ENCODE results near the gene NCK2. TPM values are rescaled to one million over a fixed set of nuclear protein-coding genes. Genes with fewer than 3 reads are reported as not detected.

Gene NCK2
- polyA plus RNA-seq, 3 donors from 2014 or later, result 10.7 to 22.1 (median 16.2) TPM

DNA sequence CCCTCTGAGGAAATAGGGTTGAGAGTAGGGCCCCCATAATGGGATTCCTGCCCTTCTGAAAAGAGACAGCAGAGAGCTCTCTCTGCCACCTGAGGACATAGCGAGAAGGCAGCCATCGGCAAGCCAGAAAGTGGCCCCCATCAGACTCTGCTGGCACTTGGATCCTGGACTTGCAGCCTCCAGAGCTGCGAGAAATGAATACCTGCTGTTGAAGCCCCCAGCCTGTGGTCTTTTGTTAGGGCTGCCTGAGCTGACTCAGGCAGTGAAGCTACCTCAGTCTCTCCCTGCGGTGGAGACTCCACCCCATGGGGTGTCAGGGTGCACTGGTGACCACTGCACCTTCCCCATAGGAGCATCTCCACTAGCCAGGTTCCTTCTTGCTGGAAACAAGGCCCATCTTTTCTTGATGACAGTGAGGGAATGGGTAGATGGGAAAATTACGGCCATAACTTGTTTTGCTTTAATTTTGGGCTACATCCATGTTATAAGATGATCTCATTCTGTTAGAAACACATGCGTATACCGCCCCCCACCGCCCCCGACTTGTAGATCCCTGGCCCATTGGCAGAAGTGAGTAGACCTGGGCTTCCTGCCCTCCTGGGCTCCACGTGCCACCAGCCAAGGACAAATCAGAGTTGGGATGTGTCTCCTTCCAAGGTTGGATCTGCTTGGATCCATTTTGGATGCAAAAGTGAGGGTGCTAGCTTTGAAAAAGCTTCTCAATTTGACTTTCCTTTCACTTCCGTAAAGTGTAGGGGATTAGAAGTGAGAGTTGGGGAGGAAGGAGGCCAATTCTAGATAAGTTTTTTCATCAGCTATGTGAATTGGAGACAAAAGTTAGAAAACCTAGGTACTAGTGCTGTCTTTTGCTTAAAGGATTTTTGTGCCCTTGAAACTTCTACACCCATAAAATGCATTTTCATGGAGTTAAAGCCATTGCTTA is 42.9 kb downstream of the NCK2 start:
- Mint-ChIP-seq H3K27me3 (ENCODE audit: low read depth in 3 of 3) (peaks cover 0 to 2% (median 1%) of the 10 kb centered on the region in 3 donors), H3K4me3 (peak overlapping the region in 2 of 5 donors; percentile 39 to 47), H3K27ac (peak overlapping the region; percentile 24 to 87 (median 56)), H3K4me1 (peaks cover 82 to 90% of the 10 kb centered on the region in 2 donors), H3K36me3 (no peaks in the 10 kb centered on the region), H3K9me3 (no peaks in the 10 kb centered on the region)
- no peak for DNase-seq

DNA sequence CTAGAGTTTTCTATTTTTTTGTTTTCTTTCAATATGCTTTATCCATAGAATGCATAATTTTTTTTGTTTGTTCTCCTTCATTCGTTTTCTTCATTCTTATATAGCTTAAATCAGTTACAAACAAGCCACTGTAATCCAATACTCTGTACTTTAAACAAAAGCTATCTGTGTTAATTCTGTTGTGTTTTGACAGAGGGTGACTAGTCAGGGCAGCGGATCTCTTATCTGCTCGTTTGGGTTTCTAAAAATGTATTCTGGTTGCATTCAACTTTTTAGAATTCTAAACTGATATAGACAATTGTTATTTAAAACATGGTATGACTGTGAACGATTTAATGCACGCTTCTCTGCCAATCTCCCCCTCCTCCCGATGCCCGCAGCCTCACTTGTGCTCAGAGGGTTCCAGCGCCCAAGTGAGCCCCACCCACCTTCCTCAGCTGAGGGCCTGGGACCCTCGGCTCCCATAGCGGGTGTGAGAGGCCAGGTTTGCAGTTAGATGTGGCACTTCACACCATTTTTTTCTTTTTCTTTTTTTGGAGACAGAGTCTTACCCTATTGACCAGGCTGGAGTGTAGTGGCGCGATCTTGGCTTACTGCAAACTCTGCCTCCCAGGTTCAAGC is 44.1 kb downstream of the NCK2 start:
- Mint-ChIP-seq H3K36me3 (no peaks in the 10 kb centered on the region), H3K4me3 (peak overlapping the region in 2 of 5 donors; percentile 50 to 65), H3K27me3 (ENCODE audit: low read depth in 3 of 3) (peaks cover 0 to 2% (median 1%) of the 10 kb centered on the region in 3 donors), H3K4me1 (peaks cover 89 to 93% of the 10 kb centered on the region in 2 donors), H3K27ac (peak overlapping the region; percentile 13 to 86 (median 63)), H3K9me3 (no peaks in the 10 kb centered on the region)
- no peak for DNase-seq

DNA sequence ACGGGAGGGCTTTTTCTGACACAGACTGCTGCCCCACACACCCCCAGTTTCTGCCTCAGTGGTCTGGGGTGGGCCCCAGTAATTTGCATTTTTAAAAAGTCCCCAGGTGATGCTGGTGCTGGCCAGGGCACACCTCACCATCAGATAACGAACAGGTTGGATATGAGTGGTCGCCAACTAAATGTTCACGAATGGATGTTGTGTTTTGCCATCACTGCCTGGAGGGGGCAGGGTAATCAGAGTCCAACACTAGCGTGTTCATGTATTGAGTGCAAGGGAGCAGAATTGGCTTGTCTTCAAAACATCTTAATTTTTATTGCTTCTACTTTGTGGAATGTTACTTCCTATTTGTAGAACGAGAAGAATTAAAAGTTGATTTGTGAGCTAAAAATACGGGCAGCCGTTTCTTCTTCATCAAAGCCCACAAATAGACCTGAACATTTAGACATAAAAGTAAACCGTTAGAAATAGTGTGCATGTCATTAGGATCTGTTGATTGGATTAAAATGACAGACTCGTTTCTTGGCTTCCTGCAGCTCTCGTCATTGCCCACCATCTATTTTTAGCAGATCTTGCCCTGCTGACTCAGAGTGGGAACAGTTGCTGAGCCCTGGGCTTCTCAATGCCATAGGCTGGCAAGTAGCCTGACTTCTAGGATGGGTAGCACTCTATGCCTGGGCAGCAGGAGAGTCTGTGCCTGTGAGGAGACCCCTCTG is 45.2 kb downstream of the NCK2 start:
- peak overlapping the region; percentile 49 to 86 (median 74) for H3K27ac Mint-ChIP-seq
- H3K36me3 Mint-ChIP-seq, result no peaks in the 10 kb centered on the region
- peaks cover 88 to 92% of the 10 kb centered on the region in 2 donors for H3K4me1 Mint-ChIP-seq
- no peaks in the 10 kb centered on the region for H3K9me3 Mint-ChIP-seq
- peak in 1 of 3 donors; percentile 38 for DNase-seq
- H3K4me3 Mint-ChIP-seq, result peak overlapping the region; percentile 27 to 65 (median 50)
- peaks cover 0 to 1% (median 0%) of the 10 kb centered on the region in 3 donors for H3K27me3 Mint-ChIP-seq (ENCODE audit: low read depth in 3 of 3)

DNA sequence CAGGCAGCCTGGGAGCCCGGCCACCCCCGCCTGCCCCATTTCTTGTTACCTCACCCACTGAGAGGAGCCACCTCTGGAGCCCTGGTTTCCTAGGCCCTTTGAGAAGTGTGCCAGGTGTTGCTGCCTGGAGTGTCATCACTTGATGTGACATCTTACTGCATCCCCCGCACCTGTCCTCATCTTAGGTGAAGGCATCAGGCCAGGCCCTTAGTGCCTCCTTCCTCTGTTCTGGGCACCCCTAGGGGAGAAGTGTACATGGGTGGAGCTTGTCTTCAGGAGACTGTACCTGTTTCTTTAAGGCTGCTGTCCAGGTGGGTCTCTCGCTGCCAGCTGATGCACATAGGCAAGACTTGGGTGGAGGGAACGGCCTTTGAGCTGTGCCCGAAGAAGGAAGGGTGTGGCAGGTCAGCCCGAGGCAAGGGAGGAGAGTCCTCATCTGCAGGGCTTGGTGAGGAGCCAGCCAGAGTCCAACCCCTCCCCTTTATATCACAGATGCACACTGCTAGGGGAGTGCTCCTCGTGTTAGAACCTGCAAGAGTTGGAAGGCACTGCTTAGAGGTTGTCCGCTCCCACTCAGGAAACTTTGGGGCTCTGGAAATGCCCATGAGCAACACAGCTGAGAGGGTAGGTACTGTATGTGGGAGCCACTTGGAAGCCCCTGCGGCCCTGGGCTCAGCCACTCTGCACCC is 45.9 kb downstream of the NCK2 start:
- peak overlapping the region; percentile 49 to 86 (median 73) for H3K27ac Mint-ChIP-seq
- no peaks in the 10 kb centered on the region for H3K9me3 Mint-ChIP-seq
- DNase-seq, result no peak
- H3K4me3 Mint-ChIP-seq, result peak overlapping the region in 4 of 5 donors; percentile 42 to 68 (median 62)
- H3K36me3 Mint-ChIP-seq, result no peaks in the 10 kb centered on the region
- peaks cover 0 to 1% (median 0%) of the 10 kb centered on the region in 3 donors for H3K27me3 Mint-ChIP-seq (ENCODE audit: low read depth in 3 of 3)
- H3K4me1 Mint-ChIP-seq, result peaks cover 91 to 96% of the 10 kb centered on the region in 2 donors

DNA sequence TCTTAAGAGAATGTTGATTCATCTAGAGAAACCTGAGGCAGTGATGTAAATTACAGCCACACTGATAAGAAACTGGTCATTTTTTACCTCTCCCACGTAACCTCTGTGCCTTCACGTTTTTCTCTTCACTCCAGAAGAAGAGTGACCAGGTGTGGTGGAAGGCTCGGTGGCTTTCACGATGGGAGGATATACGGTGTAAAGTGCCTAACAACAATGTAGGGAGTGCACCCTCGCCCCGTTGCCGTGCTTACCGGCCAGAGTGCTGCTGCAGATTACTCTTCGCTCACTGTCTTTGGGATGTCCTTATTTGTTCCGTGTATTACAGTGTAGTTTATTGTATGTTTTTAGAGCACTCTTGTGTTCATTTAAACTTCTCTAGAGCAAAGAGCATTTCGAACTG is 46.5 kb downstream of the NCK2 start:
- no peaks in the 10 kb centered on the region for H3K9me3 Mint-ChIP-seq
- no peaks in the 10 kb centered on the region for H3K36me3 Mint-ChIP-seq
- no peak overlapping the region for H3K4me3 Mint-ChIP-seq
- H3K27ac Mint-ChIP-seq, result peak overlapping the region in 2 of 6 donors; percentile 30 to 70
- no peak for DNase-seq
- H3K4me1 Mint-ChIP-seq, result peaks cover 91 to 96% of the 10 kb centered on the region in 2 donors
- peaks cover 0 to 2% (median 0%) of the 10 kb centered on the region in 3 donors for H3K27me3 Mint-ChIP-seq (ENCODE audit: low read depth in 3 of 3)

DNA sequence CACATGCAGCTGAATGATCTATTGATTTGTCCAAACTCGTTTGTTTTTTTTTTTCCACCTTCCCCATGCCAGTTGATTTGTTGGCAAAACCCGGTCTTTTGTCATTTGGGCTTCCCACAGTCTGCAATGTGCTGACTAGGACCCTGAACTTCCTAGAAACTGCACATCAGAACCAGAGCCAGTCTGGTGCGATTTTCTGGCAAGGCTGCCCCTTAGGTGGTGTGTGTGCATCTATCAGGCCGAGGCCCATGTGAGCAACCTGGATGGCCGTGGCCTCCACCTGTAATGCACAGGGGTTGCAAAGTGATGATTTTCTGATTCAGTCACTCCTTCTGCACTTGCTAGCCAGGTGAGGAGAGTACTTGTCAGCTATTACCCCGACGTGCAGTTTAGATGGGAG is 47.8 kb downstream of the NCK2 start:
- Mint-ChIP-seq H3K36me3 (no peaks in the 10 kb centered on the region), H3K27me3 (ENCODE audit: low read depth in 3 of 3) (peaks cover 0 to 7% (median 0%) of the 10 kb centered on the region in 3 donors), H3K4me1 (peaks cover 91 to 96% of the 10 kb centered on the region in 2 donors), H3K4me3 (peak overlapping the region in 1 of 5 donors; percentile 12), H3K27ac (peak overlapping the region in 5 of 6 donors; percentile 13 to 59 (median 29)), H3K9me3 (no peaks in the 10 kb centered on the region)
- no peak for DNase-seq

DNA sequence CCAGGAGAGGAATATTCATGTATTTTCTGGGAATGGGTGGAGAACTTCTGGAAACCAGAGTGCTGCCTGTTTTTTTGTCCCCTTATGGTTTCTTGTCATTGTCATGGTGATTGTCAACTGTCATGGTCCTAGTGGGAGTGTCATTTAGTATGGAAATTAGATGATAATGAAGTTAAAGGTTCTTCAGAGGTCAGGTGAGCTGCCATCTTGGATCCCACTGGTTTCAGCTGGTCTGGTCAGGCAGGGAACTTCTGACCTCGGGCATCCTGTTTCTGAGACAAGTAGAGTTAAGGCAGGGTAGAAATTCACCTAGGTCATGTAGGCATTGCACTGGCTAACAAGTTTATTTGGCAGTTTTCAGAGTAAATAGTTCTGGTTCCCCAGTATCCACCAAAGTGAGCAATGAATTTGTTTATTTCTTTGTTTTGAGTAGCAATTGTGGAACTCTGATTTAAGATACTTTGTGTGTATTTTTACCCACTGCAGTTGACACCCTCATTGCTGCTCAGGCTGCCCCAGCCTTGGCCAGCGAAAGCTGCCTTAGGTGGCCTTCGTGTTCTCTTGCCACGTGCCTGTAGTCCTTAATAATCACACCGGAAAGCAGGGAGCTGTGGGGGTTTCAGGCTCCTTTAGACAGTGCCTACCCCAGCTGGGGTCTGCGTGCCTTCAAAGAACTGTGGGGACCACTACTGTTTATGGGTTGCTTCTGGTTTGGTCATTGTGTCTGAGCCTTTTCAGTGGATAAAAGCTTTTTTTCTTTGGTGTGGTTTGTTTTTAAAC is 48.7 kb downstream of the NCK2 start:
- Mint-ChIP-seq H3K4me1 (peaks cover 92 to 96% of the 10 kb centered on the region in 2 donors), H3K27ac (peak overlapping the region in 5 of 6 donors; percentile 13 to 59 (median 29)), H3K27me3 (ENCODE audit: low read depth in 3 of 3) (peaks cover 0 to 15% (median 3%) of the 10 kb centered on the region in 3 donors), H3K4me3 (peak overlapping the region in 1 of 5 donors; percentile 19), H3K36me3 (no peaks in the 10 kb centered on the region), H3K9me3 (no peaks in the 10 kb centered on the region)
- DNase-seq, result no peak

DNA sequence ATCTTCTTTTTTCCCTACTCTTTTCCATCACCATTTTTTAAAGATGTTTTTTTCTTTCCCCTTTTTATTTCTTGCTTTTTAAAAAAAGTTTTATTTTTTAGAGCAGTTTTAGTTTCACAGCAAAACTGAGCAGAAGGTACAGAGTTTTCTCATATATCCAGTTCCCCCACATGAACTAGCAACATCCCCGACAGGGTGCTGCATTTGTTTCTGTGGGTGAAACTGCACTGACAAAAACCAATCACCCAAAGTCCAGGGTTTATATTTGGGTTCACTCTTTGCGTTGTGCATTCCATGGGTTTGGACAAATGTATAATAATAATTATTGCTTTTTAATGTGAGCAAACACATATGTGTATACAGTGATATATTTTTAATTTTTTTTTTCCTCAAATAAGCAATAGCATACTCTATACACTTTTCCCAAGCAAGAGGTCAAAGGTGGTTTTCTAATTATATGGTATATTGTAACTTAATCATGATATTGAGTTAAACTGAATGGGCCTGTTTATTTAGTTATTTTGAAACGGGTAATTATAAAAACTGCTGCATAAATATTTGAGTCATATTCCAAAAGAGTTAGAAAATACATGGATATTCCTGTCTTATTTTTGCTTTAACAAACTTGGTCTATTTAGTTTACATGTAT is 50.3 kb downstream of the NCK2 start:
- Mint-ChIP-seq H3K27me3 (ENCODE audit: low read depth in 3 of 3) (peaks cover 0 to 17% (median 5%) of the 10 kb centered on the region in 3 donors), H3K9me3 (no peaks in the 10 kb centered on the region), H3K36me3 (no peaks in the 10 kb centered on the region), H3K27ac (peak overlapping the region; percentile 94 to 99 (median 98)), H3K4me1 (peaks cover 92 to 96% of the 10 kb centered on the region in 2 donors), H3K4me3 (peak overlapping the region; percentile 77 to 88 (median 84))
- DNase-seq, result no peak

DNA sequence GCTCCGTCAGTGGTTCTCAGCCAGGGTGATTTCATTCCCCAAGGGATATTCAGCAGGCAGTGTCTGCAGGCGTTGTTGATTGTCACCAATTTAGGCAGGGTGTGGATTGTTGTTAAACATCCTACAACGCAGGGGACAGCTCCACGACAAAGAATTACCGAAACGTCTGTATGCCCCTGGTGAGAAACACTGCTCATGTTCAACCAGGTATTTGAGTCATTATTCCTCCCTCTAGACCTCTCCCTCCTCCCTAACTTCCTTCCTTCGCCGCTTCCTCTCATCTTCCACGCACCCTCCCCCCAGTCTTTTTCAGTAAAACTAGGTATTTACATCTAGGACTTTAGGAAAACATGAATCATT is 50.8 kb downstream of the NCK2 start:
- no peak for DNase-seq
- Mint-ChIP-seq H3K4me1 (peaks cover 92 to 96% of the 10 kb centered on the region in 2 donors), H3K4me3 (peak overlapping the region; percentile 77 to 88 (median 84)), H3K9me3 (no peaks in the 10 kb centered on the region), H3K27ac (peak overlapping the region; percentile 94 to 99 (median 98)), H3K36me3 (peaks cover 0 to 4% (median 2%) of the 10 kb centered on the region in 3 donors), H3K27me3 (ENCODE audit: low read depth in 3 of 3) (peaks cover 0 to 17% (median 5%) of the 10 kb centered on the region in 3 donors)

DNA sequence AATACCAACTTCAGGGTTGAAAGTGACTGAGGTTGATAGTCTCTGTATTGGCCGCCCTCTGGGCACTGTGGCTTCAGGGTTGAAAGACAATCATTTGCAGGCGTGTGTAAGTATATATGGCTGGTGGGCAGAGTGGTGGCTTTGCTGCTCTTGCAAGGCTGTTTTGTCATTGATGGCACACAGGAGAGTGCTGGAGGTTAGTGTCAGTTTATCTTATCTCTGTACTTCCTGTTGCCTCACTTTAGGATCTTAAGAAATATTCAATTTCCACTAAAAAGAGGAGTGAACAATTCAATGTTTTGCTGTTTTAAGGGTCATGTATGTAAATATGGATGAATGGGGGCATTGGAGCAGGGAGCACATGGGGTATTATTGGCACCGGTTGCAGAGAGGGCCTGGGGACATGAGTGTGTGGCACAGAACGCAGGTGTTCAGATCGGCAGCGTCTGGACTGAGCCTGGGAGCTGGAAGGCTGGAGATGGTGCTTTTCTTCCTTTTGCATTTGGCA is 51.5 kb downstream of the NCK2 start:
- Mint-ChIP-seq H3K4me3 (peak overlapping the region; percentile 77 to 88 (median 84)), H3K36me3 (peaks cover 0 to 7% (median 3%) of the 10 kb centered on the region in 3 donors), H3K4me1 (peaks cover 92 to 96% of the 10 kb centered on the region in 2 donors), H3K9me3 (no peaks in the 10 kb centered on the region), H3K27ac (peak overlapping the region; percentile 94 to 99 (median 98)), H3K27me3 (ENCODE audit: low read depth in 3 of 3) (peaks cover 0 to 19% (median 5%) of the 10 kb centered on the region in 3 donors)
- DNase-seq, result peak; percentile 40 to 53 (median 51)

DNA sequence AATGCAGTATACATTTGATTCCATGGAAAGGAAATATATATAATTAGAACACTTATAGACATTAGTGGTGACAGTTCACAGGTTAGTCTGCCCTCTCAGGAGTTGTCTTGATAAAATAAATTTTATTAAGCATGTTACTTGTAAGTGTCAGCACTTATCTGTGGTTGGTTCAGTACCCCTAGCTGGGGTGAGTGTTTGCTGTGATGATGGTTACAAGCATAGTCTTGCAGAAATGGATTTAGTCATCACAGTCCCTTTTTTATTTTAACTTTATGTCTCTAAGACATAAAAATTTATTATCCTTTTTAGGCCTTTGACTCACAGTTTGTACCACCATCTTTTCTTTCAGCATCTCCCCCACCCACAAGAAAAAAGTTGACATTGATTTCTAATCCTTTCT is 52.1 kb downstream of the NCK2 start:
- peak overlapping the region; percentile 94 to 99 (median 98) for H3K27ac Mint-ChIP-seq
- H3K4me1 Mint-ChIP-seq, result peaks cover 92 to 96% of the 10 kb centered on the region in 2 donors
- DNase-seq, result no peak
- no peaks in the 10 kb centered on the region for H3K9me3 Mint-ChIP-seq
- peaks cover 0 to 19% (median 5%) of the 10 kb centered on the region in 3 donors for H3K27me3 Mint-ChIP-seq (ENCODE audit: low read depth in 3 of 3)
- peak overlapping the region; percentile 82 to 88 (median 84) for H3K4me3 Mint-ChIP-seq
- H3K36me3 Mint-ChIP-seq, result peaks cover 0 to 9% (median 3%) of the 10 kb centered on the region in 3 donors
